ENCODE results near the gene AK9.

Gene AK9

GRCh38 chr6:109669811-109670210, 21.2 kb downstream of the AK9 start:
- Histone ChIP-seq H3K9ac (ENCODE audit: low read depth, low read length) (no peak overlapping the region), H3K4me2 (ENCODE audit: insufficient read depth, low read length) (no peak overlapping the region), H3K4me1 (ENCODE audit: insufficient read depth, low read length) (no peaks in the 10 kb centered on the region), H2AFZ (ENCODE audit: low read depth, low read length) (no peak overlapping the region), H3K4me3 (ENCODE audit: low read depth in 1 of 2, low read length in 2 of 2) (no peak overlapping the region), H3K9me3 (ENCODE audit: insufficient read depth, low read length, severe bottlenecking) (no peaks in the 10 kb centered on the region), H3K79me2 (ENCODE audit: insufficient read depth, low read length) (no peaks in the 10 kb centered on the region), H3K36me3 (ENCODE audit: insufficient read depth, low read length) (no peaks in the 10 kb centered on the region), H4K20me1 (ENCODE audit: insufficient read depth, low read length) (no peaks in the 10 kb centered on the region), H3K27me3 (ENCODE audit: insufficient read depth, low read length, poor library complexity) (no peaks in the 10 kb centered on the region), H3K27ac (ENCODE audit: low read length) (no peak overlapping the region)
- ATAC-seq (ENCODE audit: insufficient read depth, low read depth): no peak
- no peak for TF ChIP-seq EZH2 (IDR thresholded peaks at IDR 0.05; ENCODE audit: borderline replicate concordance, low read depth, low read length, severe bottlenecking)
- TF ChIP-seq CTCF (IDR thresholded peaks at IDR 0.05; ENCODE audit: borderline replicate concordance, extremely low read depth, low read length, poor library complexity, severe bottlenecking): no peak
- no peak for DNase-seq

- DNase-seq (no peak), ATAC-seq (ENCODE audit: insufficient read depth, low read depth) (no peak)
- Histone ChIP-seq H3K9me3 (ENCODE audit: insufficient read depth, low read length, severe bottlenecking) (no peaks in the 10 kb centered on the region), H3K4me3 (ENCODE audit: low read depth in 1 of 2, low read length in 2 of 2) (no peak overlapping the region), H3K27ac (ENCODE audit: low read length) (no peak overlapping the region), H3K27me3 (ENCODE audit: insufficient read depth, low read length, poor library complexity) (no peaks in the 10 kb centered on the region), H3K9ac (ENCODE audit: low read depth, low read length) (no peak overlapping the region), H2AFZ (ENCODE audit: low read depth, low read length) (no peak overlapping the region), H3K79me2 (ENCODE audit: insufficient read depth, low read length) (no peaks in the 10 kb centered on the region), H3K4me2 (ENCODE audit: insufficient read depth, low read length) (no peak overlapping the region), H4K20me1 (ENCODE audit: insufficient read depth, low read length) (no peaks in the 10 kb centered on the region), H3K36me3 (ENCODE audit: insufficient read depth, low read length) (no peaks in the 10 kb centered on the region), H3K4me1 (ENCODE audit: insufficient read depth, low read length) (no peaks in the 10 kb centered on the region)
- no peak for TF ChIP-seq EZH2 (IDR thresholded peaks at IDR 0.05; ENCODE audit: borderline replicate concordance, low read depth, low read length, severe bottlenecking)
Observed at GRCh38 chr6:109662192-109662591, 28.8 kb downstream of the AK9 start.

- H3K27ac ChIP-seq (ENCODE audit: low read length): no peak overlapping the region
- H3K27me3 ChIP-seq (ENCODE audit: insufficient read depth, low read length, poor library complexity): no peaks in the 10 kb centered on the region
- no peaks in the 10 kb centered on the region for H4K20me1 ChIP-seq (ENCODE audit: insufficient read depth, low read length)
- H3K9me3 ChIP-seq (ENCODE audit: insufficient read depth, low read length, severe bottlenecking): no peaks in the 10 kb centered on the region
- DNase-seq: no peak
- no peak for ATAC-seq (ENCODE audit: insufficient read depth, low read depth)
- H3K9ac ChIP-seq (ENCODE audit: low read depth, low read length): no peak overlapping the region
- no peak overlapping the region for H2AFZ ChIP-seq (ENCODE audit: low read depth, low read length)
- no peak overlapping the region for H3K4me2 ChIP-seq (ENCODE audit: insufficient read depth, low read length)
- no peaks in the 10 kb centered on the region for H3K4me1 ChIP-seq (ENCODE audit: insufficient read depth, low read length)
- no peak overlapping the region for H3K4me3 ChIP-seq (ENCODE audit: low read depth in 1 of 2, low read length in 2 of 2)
- no peaks in the 10 kb centered on the region for H3K36me3 ChIP-seq (ENCODE audit: insufficient read depth, low read length)
- no peaks in the 10 kb centered on the region for H3K79me2 ChIP-seq (ENCODE audit: insufficient read depth, low read length)
- no peak for TF ChIP-seq EZH2 (IDR thresholded peaks at IDR 0.05; ENCODE audit: borderline replicate concordance, low read depth, low read length, severe bottlenecking)
- no peak for TF ChIP-seq CTCF (IDR thresholded peaks at IDR 0.05; ENCODE audit: borderline replicate concordance, extremely low read depth, low read length, poor library complexity, severe bottlenecking)
Observed at GRCh38 chr6:109660526-109661320, 30.3 kb downstream of the AK9 start.

GRCh38 chr6:109655761-109656262, 35.2 kb downstream of the AK9 start:
- Histone ChIP-seq H3K4me2 (ENCODE audit: insufficient read depth, low read length) (no peak overlapping the region), H3K36me3 (ENCODE audit: insufficient read depth, low read length) (no peaks in the 10 kb centered on the region), H4K20me1 (ENCODE audit: insufficient read depth, low read length) (no peaks in the 10 kb centered on the region), H3K9ac (ENCODE audit: low read depth, low read length) (no peak overlapping the region), H3K4me1 (ENCODE audit: insufficient read depth, low read length) (no peaks in the 10 kb centered on the region), H3K9me3 (ENCODE audit: insufficient read depth, low read length, severe bottlenecking) (no peaks in the 10 kb centered on the region), H3K4me3 (ENCODE audit: low read depth in 1 of 2, low read length in 2 of 2) (no peak overlapping the region), H3K27ac (ENCODE audit: low read length) (no peak overlapping the region), H3K27me3 (ENCODE audit: insufficient read depth, low read length, poor library complexity) (no peaks in the 10 kb centered on the region), H2AFZ (ENCODE audit: low read depth, low read length) (no peak overlapping the region), H3K79me2 (ENCODE audit: insufficient read depth, low read length) (no peaks in the 10 kb centered on the region)
- ATAC-seq (ENCODE audit: insufficient read depth, low read depth): no peak
- TF ChIP-seq CTCF (IDR thresholded peaks at IDR 0.05; ENCODE audit: borderline replicate concordance, extremely low read depth, low read length, poor library complexity, severe bottlenecking) (no peak), EZH2 (IDR thresholded peaks at IDR 0.05; ENCODE audit: borderline replicate concordance, low read depth, low read length, severe bottlenecking) (no peak)
- no peak for DNase-seq

Measured in DND-41 (cell line).